Adrenal gland (tissue), 12 donors: Measurements from ENCODE around the gene ATG4D. TPM values are rescaled to one million over a fixed set of nuclear protein-coding genes. Genes with fewer than 3 reads are reported as not detected.
"Not testable (repeated sequence)": the region's sequence is repeated elsewhere in the genome, so short reads cannot be mapped to it uniquely, and the experiment has no call there.

Experiments
- DNase-seq, 7 donors: peaks; one replicate each; pipeline ENCODE4 v3.0.0-alpha.2; 2019 to 2020
- H3K27ac ChIP-seq, 5 donors: fragments of 200-600 bp; sonication (generic) in 4 of 5; 1 replicate in 3 of 5; 2 replicates in 2 of 5; pipeline versions ENCODE4 v1.5.1 to v1.8.0; 2016 to 2020; ENCODE audit warnings: mild to moderate bottlenecking in 1 of 5
- H3K27me3 ChIP-seq: fragments of 200-600 bp; 2 replicates; pipeline ENCODE4 v1.8.0; 2021
- H3K36me3 ChIP-seq, 2 donors: fragments of 200-600 bp; replicated peaks in 1 of 2; 1 replicate in 1 of 2; 2 replicates in 1 of 2; pipeline versions ENCODE4 v1.5.1 to v1.8.0; 2018 to 2022
- H3K4me1 ChIP-seq, 2 donors: fragments of 200-600 bp; replicated peaks in 1 of 2; 1 replicate in 1 of 2; 2 replicates in 1 of 2; pipeline versions ENCODE4 v1.5.1 to v1.8.0; 2018 to 2021
- H3K4me3 ChIP-seq, 4 donors: fragments of 200-600 bp; sonication (generic) in 3 of 4; one replicate each; pipeline ENCODE4 v1.5.1; 2016 to 2018
- H3K9me3 ChIP-seq, 3 donors: fragments of 200-600 bp; sonication (generic) in 1 of 3; replicated peaks in 1 of 3; 1 replicate in 2 of 3; 2 replicates in 1 of 3; pipeline versions ENCODE4 v1.5.1 to v1.8.0; 2016 to 2021
- CTCF ChIP-seq, 6 experiments: fragments of 450-650 bp in 4 of 6; fragments of 200-600 bp in 2 of 6; sonication (generic) in 1 of 6; IDR thresholded peaks; 1 replicate in 5 of 6; 2 replicates in 1 of 6; pipeline versions ENCODE4 v1.5.1 to v1.8.0; 2016 to 2021; ENCODE audit warnings: antibody characterized with exemption in 6 of 6, mild to moderate bottlenecking in 2 of 6, moderate library complexity in 1 of 6
- POLR2A ChIP-seq, 2 donors: fragments of 450-650 bp; IDR thresholded peaks; one replicate each; pipeline ENCODE4 v1.6.1; 2017; ENCODE audit warnings: antibody characterized with exemption in 2 of 2, mild to moderate bottlenecking in 2 of 2, moderate library complexity in 1 of 2
- WGBS, 4 donors: extraction: QIAGEN DNeasy Blood & Tissue Kit in 2 of 4; methylation state at CpG; one replicate each; pipeline versions ENCODE4 v1.1.5 to v1.1.7; 2013 to 2017; 5-methylcytosine and 5-hydroxymethylcytosine counted together
- intact Hi-C, 2 donors: fragments of 100-400 bp; cut with DNase I; formaldehyde crosslinking; loops; one replicate each; pipeline versions ENCODE4 v1.14.1 to v1.15.0; 2022 to 2023
- polyA plus RNA-seq, 3 donors: library from polyadenylated mRNA; stranded (reverse); fragments of 200-250 nt in 2 of 3; fragments of 350-450 nt in 1 of 3; fragmentation: Illumina TruSeq in 1 of 3; extraction: RNeasy Lipid Tissue Mini Kit (QIAGEN cat#74804) in 1 of 3; gene quantifications; one replicate each; pipeline ENCODE4 v1.2.3, GENCODE V29; 2013 to 2014
- total RNA-seq, 9 donors: library from RNA; depleted of rRNA in 4 of 9; stranded (reverse); fragments of >200 nt in 4 of 9; fragments of 120-200 nt in 1 of 9; fragmentation: NEBNext Ultra II Directional in 1 of 9; extraction: Animal tissue kit (Norgen Biotek cat#: 25700) in 1 of 9; gene quantifications; one replicate each; pipeline versions ENCODE4 v1.1.0 to v1.2.4, GENCODE V29; 2013 to 2023
- donor health status: healthy with polysubstance abuse.
- donor health status: Bipolar disorder and iron deficiency.
- donor health status: DM: yes; HTN: yes; CAD: no.
- donor health status: DM: no; HTN: no; CAD: no.
- donor health status: DM: no; HTN: no; CAD: no.
- donor health status: DM: yes; HTN: yes; CAD: no.

The ATG4D gene
- total and polyA plus RNA-seq, 12 donors: 7.4 to 93.7 (median 38.5) TPM

- Histone ChIP-seq H3K27ac (no peak overlapping the region), H3K9me3 (no peaks in the 10 kb centered on the region)
- 63 to 72% (median 66%) methylated on average over 20 of the region's 20 CpGs for whole genome bisulfite sequencing, 4 donors
Observed at GRCh38 chr19:10538204-10538983, 5.3 kb upstream of the ATG4D start.

GRCh38 chr19:10539016-10539415 lies 4.7 kb upstream of the ATG4D start:
- DNase-seq: not testable (repeated sequence)

More at GRCh38 chr19:10538204-10538983, 5.3 kb upstream of the ATG4D start:
- Histone ChIP-seq H3K27me3 (no peaks in the 10 kb centered on the region), H3K4me1 (peaks cover 2 to 4% of the 10 kb centered on the region in 2 donors), H3K36me3 (no peaks in the 10 kb centered on the region), H3K4me3 (no peak overlapping the region)
- intact Hi-C loops: no loop called here
- no peak for TF ChIP-seq CTCF (IDR thresholded peaks at IDR 0.05)
- TF ChIP-seq POLR2A (IDR thresholded peaks at IDR 0.05): no peak
- DNase-seq: no peak

DNA sequence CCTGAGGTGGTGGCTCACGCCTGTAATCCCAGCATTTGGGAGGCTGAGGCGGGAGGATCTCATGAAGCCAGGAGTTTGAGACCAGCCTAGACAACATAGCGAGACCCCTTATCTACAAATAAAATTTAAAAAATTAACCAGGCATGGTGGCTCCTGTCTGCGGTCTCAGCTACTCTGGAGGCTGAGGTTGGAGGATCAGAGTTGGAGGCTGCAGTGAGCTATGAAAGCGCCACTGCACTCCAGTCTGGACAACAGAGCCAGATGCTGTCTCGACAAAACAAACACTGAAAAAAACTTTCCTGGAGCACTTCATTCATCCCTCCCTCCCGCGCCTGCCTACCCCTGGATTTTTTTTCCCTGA lies 665 bp upstream of the ATG4D start:
- TF ChIP-seq POLR2A (IDR thresholded peaks at IDR 0.05): no peak
- no peak for TF ChIP-seq CTCF (IDR thresholded peaks at IDR 0.05)
- intact Hi-C loops: no loop called here
- Histone ChIP-seq H3K4me3 (peak overlapping the region in 2 of 4 donors; percentile 75 to 84), H3K36me3 (peaks cover 0 to 11% of the 10 kb centered on the region in 2 donors), H3K27ac (no peak overlapping the region), H3K4me1 (peaks cover 10 to 18% of the 10 kb centered on the region in 2 donors), H3K27me3 (no peaks in the 10 kb centered on the region), H3K9me3 (no peaks in the 10 kb centered on the region)
- 46 to 61% (median 54%) methylated on average over 7 to 8 of the region's 8 CpGs for WGBS, 4 donors
- no peak for DNase-seq

More at GRCh38 chr19:10539016-10539415, 4.7 kb upstream of the ATG4D start:
- H3K27me3 ChIP-seq, H3K27ac ChIP-seq, H3K4me3 ChIP-seq, H3K4me1 ChIP-seq, H3K36me3 ChIP-seq, intact Hi-C loops, H3K9me3 ChIP-seq: not testable (repeated sequence)
- WGBS, 4 donors: 56 to 70% (median 64%) methylated on average over 7 to 9 of the region's 9 CpGs

DNA sequence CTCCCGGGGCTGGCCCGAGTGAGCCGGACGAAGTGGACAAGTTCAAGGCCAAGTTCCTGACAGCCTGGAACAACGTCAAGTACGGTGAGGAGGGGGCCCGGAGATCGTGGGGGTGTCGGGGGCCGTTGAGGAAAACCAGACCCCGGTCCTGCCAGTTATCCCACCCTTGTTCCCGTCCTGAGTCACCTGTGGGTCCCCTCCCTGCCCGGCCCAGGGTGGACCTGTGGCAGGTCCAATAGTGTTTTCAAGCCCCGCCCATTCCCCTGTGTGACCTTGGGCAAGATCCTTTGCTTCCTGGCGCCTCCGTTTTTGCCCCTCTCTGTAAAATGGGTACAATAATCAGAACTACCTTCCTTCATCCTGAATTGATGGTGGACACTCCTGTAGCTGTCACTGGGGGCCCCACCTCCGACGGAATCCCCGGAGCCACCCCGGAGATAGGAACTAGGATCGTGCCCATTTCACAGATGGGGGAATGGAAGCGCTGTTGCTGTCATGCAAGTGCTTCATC lies 593 bp downstream of the ATG4D start:
- 1 to 65% (median 20%) methylated on average over 6 to 22 of the region's 22 CpGs for WGBS, 4 donors
- Histone ChIP-seq H3K4me1 (peaks cover 10 to 18% of the 10 kb centered on the region in 2 donors), H3K4me3 (peak overlapping the region; percentile 59 to 84 (median 80)), H3K9me3 (no peaks in the 10 kb centered on the region), H3K27ac (peak overlapping the region; percentile 57 to 91 (median 90)), H3K36me3 (peaks cover 0 to 18% of the 10 kb centered on the region in 2 donors), H3K27me3 (no peaks in the 10 kb centered on the region)
- no peak for TF ChIP-seq POLR2A (IDR thresholded peaks at IDR 0.05)
- no peak for TF ChIP-seq CTCF (IDR thresholded peaks at IDR 0.05)
- intact Hi-C loops: no loop called here
- peak in 6 of 7 donors; percentile 54 to 76 (median 71) for DNase-seq
